ENCODE results near the gene RTF1. TPM values are rescaled to one million over a fixed set of nuclear protein-coding genes. Genes with fewer than 3 reads are reported as not detected.
"Not testable (repeated sequence)": the region's sequence is repeated elsewhere in the genome, so short reads cannot be mapped to it uniquely, and the experiment has no call there.

RTF1 gene
- polyA plus RNA-seq, 1 donor (not counting 4 experiments of a cell fraction or from before 2014, with no cell fraction given) = 28.5 TPM

DNA sequence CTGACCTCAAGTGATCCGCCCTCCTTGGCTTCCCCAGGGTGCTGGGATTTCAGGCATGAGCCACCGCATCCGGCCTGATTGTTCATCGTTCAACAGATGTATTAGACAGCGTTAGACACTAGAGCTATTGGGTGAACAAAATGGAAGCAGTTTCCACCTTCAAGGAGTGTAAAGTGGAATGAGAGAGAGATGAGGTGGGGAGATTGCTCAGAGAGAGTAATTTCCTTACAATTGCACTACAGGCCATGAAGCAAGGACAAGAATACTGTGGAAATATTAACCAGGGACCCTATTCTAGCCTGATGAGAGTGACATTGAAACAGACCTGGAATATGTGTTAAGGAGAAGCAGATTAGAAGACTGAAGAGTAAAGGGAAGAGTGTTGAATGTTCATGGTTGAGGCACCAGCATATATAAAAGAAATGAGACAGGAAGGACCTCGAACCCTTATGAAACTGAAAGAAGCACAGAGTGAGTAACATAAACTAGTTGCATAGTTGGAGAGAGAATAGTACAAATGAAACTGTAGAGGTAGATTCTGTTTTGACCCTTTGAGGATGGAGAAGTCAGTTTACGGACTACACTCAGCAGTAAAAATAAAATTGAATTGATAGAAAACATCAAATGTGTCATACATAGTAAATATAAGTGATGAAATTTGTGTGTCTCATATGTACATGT lies 7.2 kb downstream of the RTF1 start:
- H3K4me3 ChIP-seq (ENCODE audit: control insufficient read depth in 2 of 3, extremely low read depth in 1 of 3, insufficient read depth in 2 of 3, low read depth in 1 of 3, low read length in 3 of 3) = no peak overlapping the region
- FAIRE-seq (no peak), DNase-seq (ENCODE audit: low read depth, low spot score) (no peak)
- TF ChIP-seq, protein P1, sequence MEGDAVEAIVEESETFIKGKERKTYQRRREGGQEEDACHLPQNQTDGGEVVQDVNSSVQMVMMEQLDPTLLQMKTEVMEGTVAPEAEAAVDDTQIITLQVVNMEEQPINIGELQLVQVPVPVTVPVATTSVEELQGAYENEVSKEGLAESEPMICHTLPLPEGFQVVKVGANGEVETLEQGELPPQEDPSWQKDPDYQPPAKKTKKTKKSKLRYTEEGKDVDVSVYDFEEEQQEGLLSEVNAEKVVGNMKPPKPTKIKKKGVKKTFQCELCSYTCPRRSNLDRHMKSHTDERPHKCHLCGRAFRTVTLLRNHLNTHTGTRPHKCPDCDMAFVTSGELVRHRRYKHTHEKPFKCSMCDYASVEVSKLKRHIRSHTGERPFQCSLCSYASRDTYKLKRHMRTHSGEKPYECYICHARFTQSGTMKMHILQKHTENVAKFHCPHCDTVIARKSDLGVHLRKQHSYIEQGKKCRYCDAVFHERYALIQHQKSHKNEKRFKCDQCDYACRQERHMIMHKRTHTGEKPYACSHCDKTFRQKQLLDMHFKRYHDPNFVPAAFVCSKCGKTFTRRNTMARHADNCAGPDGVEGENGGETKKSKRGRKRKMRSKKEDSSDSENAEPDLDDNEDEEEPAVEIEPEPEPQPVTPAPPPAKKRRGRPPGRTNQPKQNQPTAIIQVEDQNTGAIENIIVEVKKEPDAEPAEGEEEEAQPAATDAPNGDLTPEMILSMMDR (optimal IDR thresholded peaks at IDR 0.05 in 1 of 3, IDR thresholded peaks at IDR 0.05 in 1 of 3, conservative IDR thresholded peaks at IDR 0.05 in 1 of 3; ENCODE audit: extremely low read depth in 1 of 3, insufficient read depth in 2 of 3, low read length in 3 of 3) = no peak
- no peak for TF ChIP-seq EZH2 (IDR thresholded peaks at IDR 0.05; ENCODE audit: low read length)
- H3K4me2 ChIP-seq (ENCODE audit: control insufficient read depth, extremely low read depth, insufficient read depth, low read depth, low read length) = no peak overlapping the region
- no peak overlapping the region for H3K27ac ChIP-seq (ENCODE audit: control insufficient read depth, insufficient read depth, low read length)
- H3K4me1 ChIP-seq (ENCODE audit: control insufficient read depth, extremely low read depth, insufficient read depth, low read length) = no peaks in the 10 kb centered on the region
- H3K9me1 ChIP-seq (ENCODE audit: control insufficient read depth, extremely low read depth, insufficient read depth, low read length) = peaks cover 2% of the 10 kb centered on the region
- dilution Hi-C loops (cut with MboI; ENCODE audit: extremely low pct_ligation_motif_present, low sequenced_read_pairs) = no loop called here
- no peaks in the 10 kb centered on the region for H3K36me3 ChIP-seq (ENCODE audit: control insufficient read depth in 2 of 2, extremely low read depth in 1 of 2, insufficient read depth in 2 of 2, low read length in 2 of 2)
- no peaks in the 10 kb centered on the region for H3K27me3 ChIP-seq (ENCODE audit: control insufficient read depth, extremely low read depth, insufficient read depth, low read length)
- no peak overlapping the region for H2AFZ ChIP-seq (ENCODE audit: control insufficient read depth, low read length)
- peaks cover 82% of the 10 kb centered on the region for H3K79me2 ChIP-seq (ENCODE audit: control insufficient read depth, insufficient read depth, low read length)
- H3K9ac ChIP-seq (ENCODE audit: control insufficient read depth, extremely low read depth, insufficient read depth, low read length) = no peak overlapping the region
- no peaks in the 10 kb centered on the region for H3K9me3 ChIP-seq (ENCODE audit: control insufficient read depth, low read depth, low read length)
- H4K20me1 ChIP-seq (ENCODE audit: control insufficient read depth, extremely low read depth, insufficient read depth, low read length) = no peaks in the 10 kb centered on the region

DNA sequence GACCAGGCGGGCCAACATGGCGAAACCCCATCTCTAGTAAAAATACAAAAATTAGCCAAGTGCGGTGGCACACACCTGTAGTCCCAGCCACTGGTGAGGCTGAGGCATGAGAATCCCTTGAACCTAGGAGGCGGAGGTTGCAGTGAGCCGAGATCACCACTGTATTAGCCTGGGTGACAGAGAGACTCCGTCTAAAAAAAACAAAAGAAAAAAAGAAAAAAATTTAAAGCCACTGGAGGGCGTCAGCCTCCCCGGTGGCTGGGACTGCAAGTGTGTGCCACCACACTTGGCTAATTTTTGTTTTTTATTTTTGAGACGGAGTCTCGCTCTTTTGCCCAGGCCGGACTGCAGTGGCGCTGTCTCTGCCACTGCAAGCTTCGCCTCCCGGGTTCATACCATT lies 7.9 kb downstream of the RTF1 start:
- TF ChIP-seq, protein P1 (optimal IDR thresholded peaks at IDR 0.05 in 1 of 3, IDR thresholded peaks at IDR 0.05 in 1 of 3, conservative IDR thresholded peaks at IDR 0.05 in 1 of 3; ENCODE audit: extremely low read depth in 1 of 3, insufficient read depth in 2 of 3, low read length in 3 of 3) = no peak
- TF ChIP-seq EZH2 (IDR thresholded peaks at IDR 0.05; ENCODE audit: low read length) = no peak
- no peak overlapping the region for H3K4me2 ChIP-seq (ENCODE audit: control insufficient read depth, extremely low read depth, insufficient read depth, low read depth, low read length)
- H4K20me1 ChIP-seq (ENCODE audit: control insufficient read depth, extremely low read depth, insufficient read depth, low read length) = no peaks in the 10 kb centered on the region
- H3K9me1 ChIP-seq (ENCODE audit: control insufficient read depth, extremely low read depth, insufficient read depth, low read length) = peaks cover 3% of the 10 kb centered on the region
- H3K27me3 ChIP-seq (ENCODE audit: control insufficient read depth, extremely low read depth, insufficient read depth, low read length) = no peaks in the 10 kb centered on the region
- no peaks in the 10 kb centered on the region for H3K36me3 ChIP-seq (ENCODE audit: control insufficient read depth in 2 of 2, extremely low read depth in 1 of 2, insufficient read depth in 2 of 2, low read length in 2 of 2)
- H2AFZ ChIP-seq (ENCODE audit: control insufficient read depth, low read length) = no peak overlapping the region
- H3K4me1 ChIP-seq (ENCODE audit: control insufficient read depth, extremely low read depth, insufficient read depth, low read length) = no peaks in the 10 kb centered on the region
- FAIRE-seq (no peak), DNase-seq (ENCODE audit: low read depth, low spot score) (no peak)
- H3K4me3 ChIP-seq (ENCODE audit: control insufficient read depth in 2 of 3, extremely low read depth in 1 of 3, insufficient read depth in 2 of 3, low read depth in 1 of 3, low read length in 3 of 3) = no peak overlapping the region
- dilution Hi-C loops (cut with MboI; ENCODE audit: extremely low pct_ligation_motif_present, low sequenced_read_pairs) = no loop called here
- no peak overlapping the region for H3K9ac ChIP-seq (ENCODE audit: control insufficient read depth, extremely low read depth, insufficient read depth, low read length)
- no peak overlapping the region for H3K27ac ChIP-seq (ENCODE audit: control insufficient read depth, insufficient read depth, low read length)
- no peaks in the 10 kb centered on the region for H3K9me3 ChIP-seq (ENCODE audit: control insufficient read depth, low read depth, low read length)
- peaks cover 81% of the 10 kb centered on the region for H3K79me2 ChIP-seq (ENCODE audit: control insufficient read depth, insufficient read depth, low read length)

DNA sequence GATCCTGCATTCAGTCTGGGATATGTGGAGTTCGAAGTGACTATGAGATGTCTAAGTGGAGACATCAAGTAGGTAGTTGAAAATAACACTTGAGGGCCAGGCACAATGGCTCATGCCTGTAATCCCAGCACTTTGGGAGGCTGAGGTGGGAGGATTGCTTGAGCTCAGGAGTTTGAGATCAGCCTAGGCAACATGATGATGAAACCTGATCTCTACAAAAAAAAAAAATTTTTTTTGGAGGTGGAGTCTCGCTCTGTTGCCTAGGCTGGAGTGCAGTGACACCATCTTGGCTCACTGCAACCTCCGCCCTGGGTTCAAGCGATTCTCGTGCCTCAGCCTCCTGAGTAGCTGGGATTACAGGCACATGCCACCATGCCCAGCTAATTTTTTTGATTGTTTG lies 9.0 kb downstream of the RTF1 start:
- FAIRE-seq; H3K9me1 ChIP-seq (ENCODE audit: control insufficient read depth, extremely low read depth, insufficient read depth, low read length); H3K36me3 ChIP-seq (ENCODE audit: control insufficient read depth in 2 of 2, extremely low read depth in 1 of 2, insufficient read depth in 2 of 2, low read length in 2 of 2); H3K9ac ChIP-seq (ENCODE audit: control insufficient read depth, extremely low read depth, insufficient read depth, low read length); H3K27me3 ChIP-seq (ENCODE audit: control insufficient read depth, extremely low read depth, insufficient read depth, low read length); DNase-seq (ENCODE audit: low read depth, low spot score); H3K4me2 ChIP-seq (ENCODE audit: control insufficient read depth, extremely low read depth, insufficient read depth, low read depth, low read length); H3K9me3 ChIP-seq (ENCODE audit: control insufficient read depth, low read depth, low read length); H3K4me1 ChIP-seq (ENCODE audit: control insufficient read depth, extremely low read depth, insufficient read depth, low read length); H4K20me1 ChIP-seq (ENCODE audit: control insufficient read depth, extremely low read depth, insufficient read depth, low read length); H3K4me3 ChIP-seq (ENCODE audit: control insufficient read depth in 2 of 3, extremely low read depth in 1 of 3, insufficient read depth in 2 of 3, low read depth in 1 of 3, low read length in 3 of 3); H3K27ac ChIP-seq (ENCODE audit: control insufficient read depth, insufficient read depth, low read length); H2AFZ ChIP-seq (ENCODE audit: control insufficient read depth, low read length); dilution Hi-C loops (cut with MboI; ENCODE audit: extremely low pct_ligation_motif_present, low sequenced_read_pairs): not testable (repeated sequence)
- H3K79me2 ChIP-seq (ENCODE audit: control insufficient read depth, insufficient read depth, low read length) = peaks cover 70% of the 10 kb centered on the region

Data from keratinocyte (primary cell).